D721Med (cell line): ENCODE data around the gene GMDS.

ENCODE experiments used
- DNase-seq: peaks from one replicate; pipeline ENCODE4 v3.0.0; 2011; ENCODE audit warnings: low spot score; ENCODE audit not compliant: insufficient read length
- FAIRE-seq: peaks from 2 replicates; lab custom pipeline; 2011; peaks lifted over from hg19 to GRCh38; lab: Jason Lieb, UNC
- CTCF ChIP-seq: IDR thresholded peaks from 2 replicates; pipeline ENCODE4 v1.5.1; 2012; ENCODE audit warnings: mild to moderate bottlenecking, control low read depth; ENCODE audit not compliant: insufficient read depth; ENCODE audit errors: missing control alignments

GMDS gene

DNA sequence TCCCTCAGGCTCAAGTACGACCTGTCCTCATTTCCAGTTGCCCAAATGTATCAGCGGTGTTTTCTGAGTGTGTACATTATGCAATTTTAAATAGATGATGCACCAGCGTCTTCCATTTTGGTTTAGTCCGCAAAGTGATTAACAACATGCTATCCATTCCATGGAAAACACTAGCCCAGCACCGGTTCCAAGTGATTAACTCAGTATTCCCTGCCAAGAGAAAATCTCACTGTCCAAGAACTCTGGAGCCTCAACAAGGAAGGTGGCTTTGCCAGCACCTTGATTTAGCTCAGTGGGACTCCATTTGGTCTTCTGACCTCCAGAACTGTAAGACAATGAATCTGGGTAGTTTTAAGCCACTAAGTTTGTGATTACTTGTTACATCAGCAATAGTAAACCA lies 528.5 kb downstream of the GMDS start:
- TF ChIP-seq CTCF, result no peak
- DNase-seq (no peak), FAIRE-seq (no peak)

GRCh38 chr6:1716396-1716795 lies 529.0 kb downstream of the GMDS start:
- DNase-seq (no peak), FAIRE-seq (no peak)
- no peak for TF ChIP-seq CTCF

DNA sequence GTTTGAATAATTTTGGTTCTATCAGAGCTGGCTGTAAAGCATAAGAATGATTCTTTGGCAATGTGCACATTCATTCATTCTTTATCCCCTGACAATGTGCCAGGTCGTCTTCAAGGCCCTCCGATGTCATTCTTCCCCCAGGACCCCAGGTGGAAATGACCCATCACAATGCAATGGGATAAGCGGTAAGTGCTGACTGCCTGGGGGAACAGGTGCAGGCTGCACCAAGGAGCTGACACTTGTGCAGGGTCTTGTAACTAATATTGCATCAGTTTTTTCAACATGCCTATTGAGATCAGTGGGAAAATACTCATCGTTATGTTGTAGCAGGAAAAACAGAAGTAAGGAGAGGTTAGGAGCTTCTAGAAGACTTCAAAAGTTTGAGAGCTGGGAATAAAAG lies 530.1 kb downstream of the GMDS start:
- TF ChIP-seq CTCF, result no peak
- DNase-seq (no peak), FAIRE-seq (no peak)

- no peak for TF ChIP-seq CTCF
- no peak for DNase-seq
- no peak for FAIRE-seq
Observed at GRCh38 chr6:1714654-1715053, 530.8 kb downstream of the GMDS start.

GRCh38 chr6:1713016-1713600 lies 532.3 kb downstream of the GMDS start:
- no peak for TF ChIP-seq CTCF
- DNase-seq, result no peak
- FAIRE-seq, result no peak

- no peak for TF ChIP-seq CTCF
- DNase-seq (no peak), FAIRE-seq (no peak)
Observed at GRCh38 chr6:1712451-1712850, 533.0 kb downstream of the GMDS start.

DNA sequence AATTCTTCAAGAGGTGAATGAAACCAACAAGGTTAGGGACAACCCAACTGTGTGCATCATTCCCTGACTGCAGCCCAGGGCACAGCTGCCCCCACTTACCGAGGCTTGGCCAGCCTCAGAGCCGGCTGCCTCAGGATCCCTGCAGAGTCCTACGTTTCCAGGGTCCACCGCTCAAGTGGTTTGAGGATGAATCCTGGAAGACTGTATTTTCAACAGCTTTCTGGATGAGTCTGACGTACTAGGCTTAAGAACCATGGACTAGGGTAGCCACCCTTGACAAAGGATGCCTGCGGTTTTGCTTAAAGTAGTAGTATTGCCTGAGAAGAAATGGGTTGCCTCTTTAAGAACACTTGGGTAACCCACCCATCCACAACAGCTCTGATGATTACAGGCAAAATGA lies 534.3 kb downstream of the GMDS start:
- FAIRE-seq (no peak), DNase-seq (no peak)
- no peak for TF ChIP-seq CTCF
